Mesenchymal stem cell (in vitro differentiated cells and primary cell): Measurements from ENCODE around the gene ADCY5.

Experiments
- DNase-seq: peaks from one replicate; pipeline ENCODE4 v3.0.0-alpha.2; 2013
- H2AFZ ChIP-seq: one replicate; pipeline ENCODE4 v1.6.1; 2013; ENCODE audit warnings: low read depth, mild to moderate bottlenecking, control low read depth, inconsistent platforms, low read length, moderate library complexity
- H2AK5ac ChIP-seq: 2 replicates; pipeline ENCODE4 v1.6.1; 2013; ENCODE audit warnings: low read length, moderate library complexity, mild to moderate bottlenecking, inconsistent platforms; ENCODE audit not compliant: severe bottlenecking
- H2BK120ac ChIP-seq: one replicate; pipeline ENCODE4 v1.6.1; 2013; ENCODE audit warnings: low read depth, mild to moderate bottlenecking, inconsistent platforms, low read length, moderate library complexity
- H2BK12ac ChIP-seq, 2 experiments: one replicate each; pipeline ENCODE4 v1.6.1; 2013; ENCODE audit warnings: inconsistent platforms in 2 of 2, low read length in 2 of 2, mild to moderate bottlenecking in 2 of 2, moderate library complexity in 2 of 2, control low read depth in 1 of 2
- H2BK15ac ChIP-seq: one replicate; pipeline ENCODE4 v1.6.1; 2013; ENCODE audit warnings: mild to moderate bottlenecking, low read depth, inconsistent platforms; ENCODE audit not compliant: poor library complexity, severe bottlenecking
- H2BK5ac ChIP-seq: 2 replicates; pipeline ENCODE4 v1.6.1; 2013; ENCODE audit warnings: low read depth, mild to moderate bottlenecking, low read length, control low read depth, inconsistent platforms; ENCODE audit not compliant: poor library complexity, severe bottlenecking
- H3K14ac ChIP-seq, 2 experiments: one replicate each; pipeline ENCODE4 v1.6.1; 2013; ENCODE audit warnings: inconsistent platforms in 2 of 2, low read length in 2 of 2, control low read depth in 1 of 2, mild to moderate bottlenecking in 1 of 2, moderate library complexity in 1 of 2
- H3K18ac ChIP-seq, 2 experiments: one replicate each; pipeline ENCODE4 v1.6.1; 2013; ENCODE audit warnings: inconsistent platforms in 2 of 2, low read length in 2 of 2, control low read depth in 1 of 2, low read depth in 1 of 2, mild to moderate bottlenecking in 1 of 2
- H3K23ac ChIP-seq, 2 experiments: one replicate each; pipeline ENCODE4 v1.6.1; 2013; ENCODE audit warnings: inconsistent platforms in 2 of 2, low read length in 2 of 2, mild to moderate bottlenecking in 2 of 2, moderate library complexity in 2 of 2, control low read depth in 1 of 2
- H3K27ac ChIP-seq: 2 replicates; pipeline ENCODE4 v1.5.1; 2013; ENCODE audit warnings: mild to moderate bottlenecking, moderate library complexity, low read length, control low read depth, inconsistent platforms; ENCODE audit not compliant: poor library complexity, severe bottlenecking
- H3K27me3 ChIP-seq, 2 experiments: 2 replicates each; pipeline versions ENCODE4 v1.6.1 to v1.7.0; 2013; ENCODE audit warnings: low read length in 2 of 2, mild to moderate bottlenecking in 2 of 2, moderate library complexity in 2 of 2, control low read depth in 1 of 2, inconsistent platforms in 1 of 2; ENCODE audit not compliant: control insufficient read depth in 1 of 2, insufficient read depth in 1 of 2
- H3K36me3 ChIP-seq, 2 experiments: 2 replicates each; pipeline versions ENCODE4 v1.6.1 to v1.7.0; 2013; ENCODE audit warnings: low read length in 2 of 2, control low read depth in 1 of 2, inconsistent platforms in 1 of 2, low read depth in 1 of 2, mild to moderate bottlenecking in 1 of 2; ENCODE audit not compliant: insufficient read depth in 2 of 2, control insufficient read depth in 1 of 2
- H3K4ac ChIP-seq, 2 experiments: one replicate each; pipeline ENCODE4 v1.6.1; 2013; ENCODE audit warnings: inconsistent platforms in 2 of 2, low read length in 2 of 2, mild to moderate bottlenecking in 2 of 2, moderate library complexity in 2 of 2, control low read depth in 1 of 2, low read depth in 1 of 2
- H3K4me1 ChIP-seq: 2 replicates; pipeline ENCODE4 v1.6.1; 2013; ENCODE audit warnings: low read depth, low read length, control low read depth; ENCODE audit not compliant: control insufficient read depth, insufficient read depth
- H3K4me2 ChIP-seq: 2 replicates; pipeline ENCODE4 v1.6.1; 2013; ENCODE audit warnings: low read length, mild to moderate bottlenecking, inconsistent platforms; ENCODE audit not compliant: poor library complexity, severe bottlenecking
- H3K4me3 ChIP-seq, 2 experiments: 2 replicates each; pipeline versions ENCODE4 v1.5.1 to v1.7.0; 2013; ENCODE audit warnings: low read length in 2 of 2, mild to moderate bottlenecking in 2 of 2, control low read depth in 1 of 2, low read depth in 1 of 2; ENCODE audit not compliant: insufficient read depth in 1 of 2
- H3K79me1 ChIP-seq: replicated peaks from 2 replicates; pipeline ENCODE4 v1.6.1; 2013; ENCODE audit warnings: mild to moderate bottlenecking, control low read depth, low read length, inconsistent platforms; ENCODE audit not compliant: poor library complexity, severe bottlenecking
- H3K9ac ChIP-seq: 2 replicates; pipeline ENCODE4 v1.7.0; 2013; ENCODE audit warnings: mild to moderate bottlenecking, low read length, moderate library complexity
- H3K9me3 ChIP-seq: 2 replicates; pipeline ENCODE4 v1.7.0; 2013; ENCODE audit warnings: mild to moderate bottlenecking, low read length; ENCODE audit not compliant: control insufficient read depth
- H4K8ac ChIP-seq: one replicate; pipeline ENCODE4 v1.6.1; 2013; ENCODE audit warnings: inconsistent platforms, mild to moderate bottlenecking, low read length, moderate library complexity
- H4K91ac ChIP-seq: one replicate; pipeline ENCODE4 v1.6.1; 2013; ENCODE audit warnings: mild to moderate bottlenecking, low read length, inconsistent platforms
- WGBS: methylation state at CpG from one replicate; pipeline ENCODE4 v1.1.7; 2013; ENCODE audit warnings: mixed read lengths; 5-methylcytosine and 5-hydroxymethylcytosine counted together

ADCY5 gene

DNA sequence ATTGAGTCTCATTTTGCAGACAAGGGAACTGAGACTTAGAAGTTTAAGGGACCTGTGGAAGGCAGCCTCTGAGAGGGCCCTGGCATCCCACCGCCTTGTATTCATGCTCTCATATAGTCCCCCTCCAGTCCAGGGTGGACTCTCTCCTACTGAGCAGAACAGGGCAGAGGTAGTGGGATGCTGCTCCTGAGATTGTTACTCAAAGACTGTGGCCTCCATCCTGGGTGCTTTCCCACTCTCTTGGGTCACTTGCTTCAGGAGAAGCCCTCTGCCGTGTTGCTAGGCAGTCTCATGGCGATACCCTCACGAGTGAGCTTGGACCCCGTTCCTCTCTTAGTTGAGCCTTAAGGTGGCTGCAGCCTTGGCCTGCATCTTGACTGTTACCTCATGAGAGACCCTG, 22.2 kb upstream of the ADCY5 start:
- no peak for DNase-seq
- Histone ChIP-seq H2AFZ (no peak overlapping the region), H3K4me3 (no peak overlapping the region), H4K8ac (no peak overlapping the region), H3K9me3 (no peaks in the 10 kb centered on the region), H2BK12ac (no peak overlapping the region), H2BK5ac (no peak overlapping the region), H4K91ac (no peak overlapping the region), H3K23ac (no peak overlapping the region), H2AK5ac (no peak overlapping the region), H3K79me1 (no peaks in the 10 kb centered on the region), H3K18ac (no peak overlapping the region), H3K4me2 (no peak overlapping the region), H3K27ac (no peak overlapping the region), H2BK120ac (no peak overlapping the region), H3K4me1 (peaks cover 8% of the 10 kb centered on the region), H3K9ac (no peak overlapping the region), H2BK15ac (no peak overlapping the region), H3K27me3 (peaks cover 68 to 73% of the 10 kb centered on the region in 2 experiments), H3K14ac (no peak overlapping the region), H3K36me3 (no peaks in the 10 kb centered on the region), H3K4ac (no peak overlapping the region)
- 96% methylated on average over 5 of the region's 5 CpGs for WGBS

DNA sequence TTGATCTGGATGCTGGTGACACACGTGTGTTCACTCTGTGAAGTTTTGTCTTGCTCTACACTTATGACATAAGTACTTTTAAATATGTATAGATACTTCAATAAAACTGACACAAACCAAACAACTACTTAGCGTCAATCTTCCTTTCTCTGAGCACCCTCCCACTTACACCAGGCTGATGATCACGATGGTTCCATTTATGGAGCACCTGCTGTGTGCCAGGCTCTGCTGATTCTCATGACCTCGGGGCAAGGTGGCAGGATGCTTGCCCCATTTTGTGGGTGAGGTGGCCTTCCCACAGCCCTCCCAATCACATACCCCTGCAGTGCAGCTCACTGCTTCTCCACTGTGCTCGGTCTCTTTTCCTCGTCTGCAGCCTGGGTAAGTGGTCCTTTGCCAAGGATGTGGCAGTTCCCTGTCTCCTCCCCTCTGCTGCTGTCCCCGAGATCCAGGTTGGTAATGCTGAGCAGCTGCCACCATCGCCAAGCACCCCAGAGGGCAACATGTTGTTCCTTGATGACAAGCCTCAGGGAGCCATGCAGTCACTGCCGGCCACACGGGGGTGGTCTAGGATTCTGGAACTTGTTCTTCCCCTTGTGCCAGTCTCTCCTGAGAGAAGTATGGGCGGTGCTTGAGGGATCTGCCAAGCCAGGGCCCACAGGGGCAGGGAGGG, 20.6 kb upstream of the ADCY5 start:
- Histone ChIP-seq H2BK5ac (no peak overlapping the region), H3K18ac (no peak overlapping the region), H3K79me1 (no peaks in the 10 kb centered on the region), H2AFZ (no peak overlapping the region), H2BK15ac (no peak overlapping the region), H3K4me3 (no peak overlapping the region), H3K4me1 (peaks cover 8% of the 10 kb centered on the region), H2AK5ac (no peak overlapping the region), H3K36me3 (no peaks in the 10 kb centered on the region), H2BK12ac (no peak overlapping the region), H4K8ac (no peak overlapping the region), H4K91ac (no peak overlapping the region), H3K27me3 (peaks cover 65 to 73% of the 10 kb centered on the region in 2 experiments), H3K14ac (no peak overlapping the region), H3K27ac (no peak overlapping the region), H3K4ac (no peak overlapping the region), H3K23ac (peak overlapping the region in 1 of 2 experiments; percentile 37), H2BK120ac (no peak overlapping the region), H3K9me3 (no peaks in the 10 kb centered on the region), H3K9ac (no peak overlapping the region), H3K4me2 (no peak overlapping the region)
- WGBS, result 83% methylated on average over 10 of the region's 11 CpGs
- no peak for DNase-seq

DNA sequence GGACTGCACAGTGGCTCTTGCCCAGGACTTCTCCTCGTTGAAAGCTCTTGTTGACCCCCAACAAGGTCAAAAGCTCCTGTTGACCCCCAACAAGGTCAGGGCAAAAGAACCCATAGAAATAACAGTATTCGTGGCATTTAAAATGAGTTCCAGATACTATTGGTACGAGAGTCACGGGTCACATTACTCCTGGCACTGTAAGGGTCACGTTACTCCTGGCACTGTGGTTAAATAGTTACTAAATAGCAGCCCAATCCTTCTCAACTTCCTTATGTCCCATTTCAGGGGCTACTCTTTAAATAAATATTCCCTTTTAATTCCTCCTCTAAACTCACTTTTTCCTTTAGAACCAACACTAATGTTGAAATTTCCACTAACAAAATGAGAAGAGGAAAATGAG, 18.2 kb upstream of the ADCY5 start:
- Histone ChIP-seq H3K18ac (no peak overlapping the region), H3K4me3 (no peak overlapping the region), H2AK5ac (no peak overlapping the region), H3K4me2 (peak overlapping the region; percentile 18), H3K9ac (no peak overlapping the region), H3K9me3 (no peaks in the 10 kb centered on the region), H3K4me1 (peaks cover 8% of the 10 kb centered on the region), H4K8ac (no peak overlapping the region), H3K14ac (no peak overlapping the region), H2BK5ac (no peak overlapping the region), H3K4ac (no peak overlapping the region), H3K79me1 (no peaks in the 10 kb centered on the region), H2BK12ac (no peak overlapping the region), H2BK120ac (no peak overlapping the region), H2BK15ac (no peak overlapping the region), H3K36me3 (no peaks in the 10 kb centered on the region), H3K23ac (no peak overlapping the region), H3K27ac (no peak overlapping the region), H2AFZ (no peak overlapping the region), H3K27me3 (peaks cover 71 to 85% of the 10 kb centered on the region in 2 experiments), H4K91ac (no peak overlapping the region)
- WGBS, result 75% methylated on average over 5 of the region's 5 CpGs
- DNase-seq, result no peak

DNA sequence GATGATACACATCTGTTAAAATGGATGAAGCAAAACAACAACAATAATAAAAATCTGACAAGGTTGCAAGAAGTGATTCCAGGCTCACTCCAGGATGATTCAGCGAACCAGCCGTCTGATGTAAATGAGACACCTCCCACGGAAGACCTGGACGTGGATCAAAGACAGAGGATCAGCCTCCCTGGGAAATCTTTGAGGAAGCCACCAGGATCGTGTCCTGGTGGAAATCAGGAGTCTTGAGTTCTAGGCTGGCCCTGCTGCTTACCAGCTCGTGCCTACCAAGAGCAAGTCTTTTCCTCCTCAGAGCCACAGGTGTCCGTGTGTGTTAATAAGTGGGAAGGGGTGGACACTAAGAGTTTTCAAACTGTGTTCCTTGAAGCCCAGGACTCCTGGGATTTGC, 15.3 kb upstream of the ADCY5 start:
- no peak for DNase-seq
- H2AFZ ChIP-seq, result no peak overlapping the region

More for the DNA sequence above, 15.3 kb upstream of the ADCY5 start:
- Histone ChIP-seq H3K27ac (no peak overlapping the region), H3K4ac (no peak overlapping the region), H3K79me1 (no peaks in the 10 kb centered on the region), H3K27me3 (peaks cover 61 to 82% of the 10 kb centered on the region in 2 experiments), H2BK5ac (no peak overlapping the region), H3K18ac (no peak overlapping the region), H3K36me3 (no peaks in the 10 kb centered on the region), H3K14ac (no peak overlapping the region), H2BK120ac (no peak overlapping the region), H2BK12ac (no peak overlapping the region), H2BK15ac (no peak overlapping the region), H4K91ac (no peak overlapping the region), H3K4me2 (no peak overlapping the region), H4K8ac (no peak overlapping the region), H3K23ac (no peak overlapping the region), H2AK5ac (no peak overlapping the region), H3K4me3 (no peak overlapping the region), H3K4me1 (peaks cover 8% of the 10 kb centered on the region), H3K9ac (no peak overlapping the region), H3K9me3 (no peaks in the 10 kb centered on the region)
- 66% methylated on average over 7 of the region's 7 CpGs for WGBS
